Measurements from ENCODE around the gene SMIM27. TPM values are rescaled to one million over a fixed set of nuclear protein-coding genes. Genes with fewer than 3 reads are reported as not detected.

The SMIM27 gene
- total and polyA plus RNA-seq, 2 of the 8 experiments (the other 6 are each of a cell fraction or from before 2014, with no cell fraction given), result 3.6 to 18.1 TPM

DNA sequence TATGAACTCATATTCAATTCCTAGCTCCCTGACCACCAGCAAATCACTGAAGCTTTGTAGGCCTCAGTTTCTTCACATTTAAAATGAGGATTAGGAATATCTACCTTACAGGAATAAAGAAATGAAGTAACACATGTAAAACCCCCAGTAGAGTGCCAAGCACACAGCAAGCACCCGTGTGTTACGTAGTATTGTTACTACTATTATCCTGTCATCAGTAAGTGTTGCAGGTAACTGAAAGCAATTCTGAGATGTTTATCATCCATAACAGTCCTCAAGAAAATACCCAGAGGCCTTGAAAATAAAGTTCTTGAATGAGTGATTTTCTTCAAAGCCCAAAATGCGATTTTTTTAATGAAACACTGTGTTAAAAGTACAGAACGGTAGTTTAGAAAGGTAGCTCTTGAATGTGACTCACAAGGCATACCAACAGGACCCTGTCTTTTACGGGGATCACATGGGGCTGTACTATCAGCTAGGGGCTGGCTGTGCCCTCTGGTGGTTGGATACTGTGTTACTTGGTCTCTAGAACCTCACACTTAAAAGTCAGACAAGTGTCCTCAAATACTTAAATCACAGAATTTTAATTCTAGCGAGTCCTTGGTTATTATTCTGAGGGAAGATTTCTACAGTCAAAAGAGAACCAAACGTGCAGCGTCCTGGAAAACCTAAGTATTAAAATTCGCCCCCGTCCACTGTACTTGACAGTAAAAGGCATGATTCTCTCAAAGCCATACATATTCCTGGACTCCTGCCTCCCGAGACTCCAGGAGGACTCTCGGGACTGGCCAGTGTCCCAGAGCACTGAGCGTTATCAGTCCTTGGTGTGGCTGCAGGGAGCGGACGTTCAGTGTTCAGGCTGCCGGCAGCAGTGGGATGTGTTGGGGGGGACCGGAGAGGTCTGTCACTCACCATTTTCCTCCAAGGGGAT, 20.1 kb downstream of the SMIM27 start (continued):
- TF ChIP-seq, protein P1, sequence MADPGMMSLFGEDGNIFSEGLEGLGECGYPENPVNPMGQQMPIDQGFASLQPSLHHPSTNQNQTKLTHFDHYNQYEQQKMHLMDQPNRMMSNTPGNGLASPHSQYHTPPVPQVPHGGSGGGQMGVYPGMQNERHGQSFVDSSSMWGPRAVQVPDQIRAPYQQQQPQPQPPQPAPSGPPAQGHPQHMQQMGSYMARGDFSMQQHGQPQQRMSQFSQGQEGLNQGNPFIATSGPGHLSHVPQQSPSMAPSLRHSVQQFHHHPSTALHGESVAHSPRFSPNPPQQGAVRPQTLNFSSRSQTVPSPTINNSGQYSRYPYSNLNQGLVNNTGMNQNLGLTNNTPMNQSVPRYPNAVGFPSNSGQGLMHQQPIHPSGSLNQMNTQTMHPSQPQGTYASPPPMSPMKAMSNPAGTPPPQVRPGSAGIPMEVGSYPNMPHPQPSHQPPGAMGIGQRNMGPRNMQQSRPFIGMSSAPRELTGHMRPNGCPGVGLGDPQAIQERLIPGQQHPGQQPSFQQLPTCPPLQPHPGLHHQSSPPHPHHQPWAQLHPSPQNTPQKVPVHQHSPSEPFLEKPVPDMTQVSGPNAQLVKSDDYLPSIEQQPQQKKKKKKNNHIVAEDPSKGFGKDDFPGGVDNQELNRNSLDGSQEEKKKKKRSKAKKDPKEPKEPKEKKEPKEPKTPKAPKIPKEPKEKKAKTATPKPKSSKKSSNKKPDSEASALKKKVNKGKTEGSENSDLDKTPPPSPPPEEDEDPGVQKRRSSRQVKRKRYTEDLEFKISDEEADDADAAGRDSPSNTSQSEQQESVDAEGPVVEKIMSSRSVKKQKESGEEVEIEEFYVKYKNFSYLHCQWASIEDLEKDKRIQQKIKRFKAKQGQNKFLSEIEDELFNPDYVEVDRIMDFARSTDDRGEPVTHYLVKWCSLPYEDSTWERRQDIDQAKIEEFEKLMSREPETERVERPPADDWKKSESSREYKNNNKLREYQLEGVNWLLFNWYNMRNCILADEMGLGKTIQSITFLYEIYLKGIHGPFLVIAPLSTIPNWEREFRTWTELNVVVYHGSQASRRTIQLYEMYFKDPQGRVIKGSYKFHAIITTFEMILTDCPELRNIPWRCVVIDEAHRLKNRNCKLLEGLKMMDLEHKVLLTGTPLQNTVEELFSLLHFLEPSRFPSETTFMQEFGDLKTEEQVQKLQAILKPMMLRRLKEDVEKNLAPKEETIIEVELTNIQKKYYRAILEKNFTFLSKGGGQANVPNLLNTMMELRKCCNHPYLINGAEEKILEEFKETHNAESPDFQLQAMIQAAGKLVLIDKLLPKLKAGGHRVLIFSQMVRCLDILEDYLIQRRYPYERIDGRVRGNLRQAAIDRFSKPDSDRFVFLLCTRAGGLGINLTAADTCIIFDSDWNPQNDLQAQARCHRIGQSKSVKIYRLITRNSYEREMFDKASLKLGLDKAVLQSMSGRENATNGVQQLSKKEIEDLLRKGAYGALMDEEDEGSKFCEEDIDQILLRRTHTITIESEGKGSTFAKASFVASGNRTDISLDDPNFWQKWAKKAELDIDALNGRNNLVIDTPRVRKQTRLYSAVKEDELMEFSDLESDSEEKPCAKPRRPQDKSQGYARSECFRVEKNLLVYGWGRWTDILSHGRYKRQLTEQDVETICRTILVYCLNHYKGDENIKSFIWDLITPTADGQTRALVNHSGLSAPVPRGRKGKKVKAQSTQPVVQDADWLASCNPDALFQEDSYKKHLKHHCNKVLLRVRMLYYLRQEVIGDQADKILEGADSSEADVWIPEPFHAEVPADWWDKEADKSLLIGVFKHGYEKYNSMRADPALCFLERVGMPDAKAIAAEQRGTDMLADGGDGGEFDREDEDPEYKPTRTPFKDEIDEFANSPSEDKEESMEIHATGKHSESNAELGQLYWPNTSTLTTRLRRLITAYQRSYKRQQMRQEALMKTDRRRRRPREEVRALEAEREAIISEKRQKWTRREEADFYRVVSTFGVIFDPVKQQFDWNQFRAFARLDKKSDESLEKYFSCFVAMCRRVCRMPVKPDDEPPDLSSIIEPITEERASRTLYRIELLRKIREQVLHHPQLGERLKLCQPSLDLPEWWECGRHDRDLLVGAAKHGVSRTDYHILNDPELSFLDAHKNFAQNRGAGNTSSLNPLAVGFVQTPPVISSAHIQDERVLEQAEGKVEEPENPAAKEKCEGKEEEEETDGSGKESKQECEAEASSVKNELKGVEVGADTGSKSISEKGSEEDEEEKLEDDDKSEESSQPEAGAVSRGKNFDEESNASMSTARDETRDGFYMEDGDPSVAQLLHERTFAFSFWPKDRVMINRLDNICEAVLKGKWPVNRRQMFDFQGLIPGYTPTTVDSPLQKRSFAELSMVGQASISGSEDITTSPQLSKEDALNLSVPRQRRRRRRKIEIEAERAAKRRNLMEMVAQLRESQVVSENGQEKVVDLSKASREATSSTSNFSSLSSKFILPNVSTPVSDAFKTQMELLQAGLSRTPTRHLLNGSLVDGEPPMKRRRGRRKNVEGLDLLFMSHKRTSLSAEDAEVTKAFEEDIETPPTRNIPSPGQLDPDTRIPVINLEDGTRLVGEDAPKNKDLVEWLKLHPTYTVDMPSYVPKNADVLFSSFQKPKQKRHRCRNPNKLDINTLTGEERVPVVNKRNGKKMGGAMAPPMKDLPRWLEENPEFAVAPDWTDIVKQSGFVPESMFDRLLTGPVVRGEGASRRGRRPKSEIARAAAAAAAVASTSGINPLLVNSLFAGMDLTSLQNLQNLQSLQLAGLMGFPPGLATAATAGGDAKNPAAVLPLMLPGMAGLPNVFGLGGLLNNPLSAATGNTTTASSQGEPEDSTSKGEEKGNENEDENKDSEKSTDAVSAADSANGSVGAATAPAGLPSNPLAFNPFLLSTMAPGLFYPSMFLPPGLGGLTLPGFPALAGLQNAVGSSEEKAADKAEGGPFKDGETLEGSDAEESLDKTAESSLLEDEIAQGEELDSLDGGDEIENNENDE (IDR thresholded peaks at IDR 0.05; ENCODE audit: insufficient replicate concordance, low read length), result no peak
- TF ChIP-seq EP300 (IDR thresholded peaks at IDR 0.05; ENCODE audit: borderline replicate concordance in 1 of 2, low read depth in 2 of 2, low read length in 2 of 2) (no peak), PHF8 (conservative IDR thresholded peaks at IDR 0.05; ENCODE audit: low read depth, low read length) (no peak), RFX5 (IDR thresholded peaks at IDR 0.05; ENCODE audit: borderline replicate concordance, low read depth, low read length) (no peak), TCF12 (IDR thresholded peaks at IDR 0.05; ENCODE audit: low read depth, low read length) (no peak), HDAC6 (IDR thresholded peaks at IDR 0.05; ENCODE audit: low read depth, low read length) (no peak), KDM1A (IDR thresholded peaks at IDR 0.05; ENCODE audit: borderline replicate concordance, low read length) (no peak)
- TF ChIP-seq, protein P2, sequence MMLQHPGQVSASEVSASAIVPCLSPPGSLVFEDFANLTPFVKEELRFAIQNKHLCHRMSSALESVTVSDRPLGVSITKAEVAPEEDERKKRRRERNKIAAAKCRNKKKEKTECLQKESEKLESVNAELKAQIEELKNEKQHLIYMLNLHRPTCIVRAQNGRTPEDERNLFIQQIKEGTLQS (IDR thresholded peaks at IDR 0.05; ENCODE audit: insufficient read depth, low read depth, low read length), result peak; percentile 55; the same call in 1 of the 2 replicates

Data from H1 (cell line).